ENCODE results near the gene NOX5. TPM values are rescaled to one million over a fixed set of nuclear protein-coding genes. Genes with fewer than 3 reads are reported as not detected.
A peak's percentile ranks its signal among the peaks of the same experiment; 100 is the strongest.

Gene NOX5
- total and polyA plus RNA-seq, 10 of the 15 experiments (the other 5 are each of a cell fraction or from before 2014, with no cell fraction given) = not detected

DNA sequence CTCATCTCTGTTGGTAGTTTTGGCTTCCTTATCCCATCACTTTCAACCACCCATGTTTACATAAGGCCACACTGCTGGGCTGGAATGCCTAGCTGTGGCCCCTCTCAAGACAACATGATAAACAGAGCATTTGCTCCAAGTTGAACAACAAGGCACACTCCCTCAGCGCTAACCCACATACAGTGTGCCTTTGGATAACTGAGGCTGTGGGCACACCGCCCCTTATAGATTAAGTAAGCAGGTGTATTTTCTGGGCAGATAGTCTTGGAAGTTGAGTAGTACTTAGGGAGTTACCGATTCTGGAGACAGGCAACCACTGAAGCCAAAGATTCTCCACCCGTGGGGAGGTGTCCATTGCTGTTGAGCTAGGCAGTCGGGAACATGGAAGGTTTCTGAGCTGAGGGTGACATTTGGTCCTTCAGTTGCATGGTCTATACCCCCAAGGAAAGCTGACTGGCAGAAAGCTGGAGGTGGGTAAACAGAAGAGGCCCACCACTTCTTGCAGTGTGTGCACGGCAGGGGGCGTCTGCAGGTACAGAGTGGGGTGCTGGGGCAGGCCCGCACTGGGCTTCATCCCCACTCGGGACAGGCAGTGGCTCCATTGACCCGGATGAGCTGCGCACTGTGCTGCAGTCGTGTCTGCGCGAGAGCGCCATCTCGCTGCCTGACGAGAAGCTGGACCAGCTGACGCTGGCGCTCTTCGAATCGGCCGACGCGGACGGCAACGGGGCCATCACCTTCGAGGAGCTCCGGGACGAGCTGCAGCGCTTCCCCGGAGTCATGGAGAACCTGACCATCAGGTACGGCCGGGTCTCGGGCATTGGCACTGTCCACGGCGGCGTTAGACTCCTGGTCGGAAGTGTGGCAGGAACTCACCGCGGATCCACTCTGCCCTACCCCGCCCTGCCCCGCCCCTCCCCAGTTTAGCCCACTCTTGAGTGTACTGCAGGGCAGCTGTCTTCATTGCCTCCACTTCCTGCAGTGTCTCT is 16.8 kb downstream of the NOX5 start:
- Histone ChIP-seq H2AFZ (ENCODE audit: control insufficient read depth, low read depth, low read length) (no peak overlapping the region), H3K9ac (ENCODE audit: control insufficient read depth, insufficient read depth, low read length) (no peak overlapping the region), H3K27me3 (replicated peaks in 1 of 2; ENCODE audit: control insufficient read depth in 2 of 2, insufficient read depth in 2 of 2, low read length in 1 of 2) (peaks cover 0 to 5% of the 10 kb centered on the region in 2 experiments; a peak in 1 of 4 replicates), H3K27ac (ENCODE audit: control insufficient read depth, insufficient read depth) (no peak overlapping the region), H3K36me3 (ENCODE audit: control insufficient read depth in 2 of 2, insufficient read depth in 2 of 2, low read length in 1 of 2) (no peaks in the 10 kb centered on the region), H3K4me3 (no peak overlapping the region), H3K4me1 (ENCODE audit: control insufficient read depth, insufficient read depth, low read length) (no peaks in the 10 kb centered on the region), H3K4me2 (ENCODE audit: control insufficient read depth, insufficient read depth) (no peak overlapping the region), H3K79me2 (ENCODE audit: control insufficient read depth, insufficient read depth, low read length) (no peaks in the 10 kb centered on the region), H4K20me1 (ENCODE audit: control insufficient read depth, insufficient read depth) (no peaks in the 10 kb centered on the region), H3K9me3 (replicated peaks; ENCODE audit: control insufficient read depth, insufficient read depth, low read length) (no peaks in the 10 kb centered on the region)
- ATAC-seq = peak; percentile 27; the same call in 2 of the 3 replicates
- DNase-seq (ENCODE audit: low read depth, low spot score) = no peak
- FAIRE-seq = no peak
- SMC1A ChIA-PET (ENCODE audit: uncharacterized antibody, unreplicated experiment) = no interaction called here
- TF ChIP-seq TBL1XR1 (IDR thresholded peaks at IDR 0.05; ENCODE audit: low read depth, low read length) = no peak
- TF ChIP-seq, protein P1, sequence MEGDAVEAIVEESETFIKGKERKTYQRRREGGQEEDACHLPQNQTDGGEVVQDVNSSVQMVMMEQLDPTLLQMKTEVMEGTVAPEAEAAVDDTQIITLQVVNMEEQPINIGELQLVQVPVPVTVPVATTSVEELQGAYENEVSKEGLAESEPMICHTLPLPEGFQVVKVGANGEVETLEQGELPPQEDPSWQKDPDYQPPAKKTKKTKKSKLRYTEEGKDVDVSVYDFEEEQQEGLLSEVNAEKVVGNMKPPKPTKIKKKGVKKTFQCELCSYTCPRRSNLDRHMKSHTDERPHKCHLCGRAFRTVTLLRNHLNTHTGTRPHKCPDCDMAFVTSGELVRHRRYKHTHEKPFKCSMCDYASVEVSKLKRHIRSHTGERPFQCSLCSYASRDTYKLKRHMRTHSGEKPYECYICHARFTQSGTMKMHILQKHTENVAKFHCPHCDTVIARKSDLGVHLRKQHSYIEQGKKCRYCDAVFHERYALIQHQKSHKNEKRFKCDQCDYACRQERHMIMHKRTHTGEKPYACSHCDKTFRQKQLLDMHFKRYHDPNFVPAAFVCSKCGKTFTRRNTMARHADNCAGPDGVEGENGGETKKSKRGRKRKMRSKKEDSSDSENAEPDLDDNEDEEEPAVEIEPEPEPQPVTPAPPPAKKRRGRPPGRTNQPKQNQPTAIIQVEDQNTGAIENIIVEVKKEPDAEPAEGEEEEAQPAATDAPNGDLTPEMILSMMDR (IDR thresholded peaks at IDR 0.05 in 2 of 3, conservative IDR thresholded peaks at IDR 0.05 in 1 of 3; ENCODE audit: control insufficient read depth in 2 of 3, extremely low read depth in 1 of 3, insufficient read depth in 1 of 3, low read depth in 3 of 3, low read length in 3 of 3) = peak; percentile 27 to 37 (median 31); a peak in 4 of 6 replicates
- BruUV-seq (replicated peaks) = no TSS peak
- in situ Hi-C loops (cut with MboI) = no loop called here
- POLR2A ChIA-PET = interaction anchor here (0.6 kb wide), 1 partner anchor 136 kb away, joined by 5 read pairs; no protein-coding TSS in a partner anchor
- CTCF ChIA-PET = interaction anchor here (0.7 to 1.8 kb wide), 3 partner anchors 29 to 363 kb away, joined by 3 to 6 read pairs (median 3); no protein-coding TSS in a partner anchor
- RAD21 ChIA-PET (ENCODE audit: unreplicated experiment) = no interaction called here
- intact Hi-C loops (cut with micrococcal nuclease; ENCODE audit: unreplicated experiment) = no loop called here
- 37% methylated on average over 34 of the region's 42 CpGs for WGBS (ENCODE audit: insufficient coverage, insufficient replicate concordance, low lambda C conversion rate, missing lambda C conversion rate)
